Measurements from ENCODE around the gene TRPV5. TPM values are rescaled to one million over a fixed set of nuclear protein-coding genes. Genes with fewer than 3 reads are reported as not detected.

Gene TRPV5
- total and polyA plus RNA-seq, 7 experiments from 2014 or later = not detected

Other genes with a start within 250 kb of the TRPV5 start
- gene PRSS1, start 184.3 kb downstream of the TRPV5 start, total RNA-seq = not detected
- not detected for gene PRSS1, start 184.3 kb downstream of the TRPV5 start, polyA plus RNA-seq
- not detected for gene PRSS2, start 162.8 kb downstream of the TRPV5 start, total RNA-seq
- gene PRSS2, start 162.8 kb downstream of the TRPV5 start, polyA plus RNA-seq = not detected
- 100 to 1,000 TPM in 2 of 5 experiments, 10 to 100 TPM in 2, 1 to 10 TPM in 1; 9.8 to 110 (median 78.8) TPM for gene EPHB6, start 78.7 kb downstream of the TRPV5 start, total RNA-seq
- 10 to 100 TPM; 36.9 to 55.6 TPM for gene EPHB6, start 78.7 kb downstream of the TRPV5 start, polyA plus RNA-seq
- under 1 TPM in 1 of 5 experiments, not detected in 4; 0.05 TPM for gene TRPV6, start 48.0 kb downstream of the TRPV5 start, total RNA-seq
- not detected for gene TRPV6, start 48.0 kb downstream of the TRPV5 start, polyA plus RNA-seq
- gene LLCFC1, start 5.7 kb upstream of the TRPV5 start, total RNA-seq = under 1 TPM in 1 of 5 experiments, not detected in 4; 0.76 TPM
- gene LLCFC1, start 5.7 kb upstream of the TRPV5 start, polyA plus RNA-seq = not detected
- gene KEL, start 28.6 kb upstream of the TRPV5 start, total RNA-seq = 1 to 10 TPM in 1 of 5 experiments, under 1 TPM in 3, not detected in 1; 0.11 to 1.5 (median 0.33) TPM
- under 1 TPM in 1 of 2 donors, not detected in 1; 0.21 TPM for gene KEL, start 28.6 kb upstream of the TRPV5 start, polyA plus RNA-seq
- gene OR9A2, start 93.4 kb upstream of the TRPV5 start, total RNA-seq = not detected
- not detected for gene OR9A2, start 93.4 kb upstream of the TRPV5 start, polyA plus RNA-seq
- gene OR6V1, start 118.6 kb upstream of the TRPV5 start, total RNA-seq = not detected
- gene OR6V1, start 118.6 kb upstream of the TRPV5 start, polyA plus RNA-seq = not detected
- gene PIP, start 198.3 kb upstream of the TRPV5 start, total RNA-seq = not detected
- gene PIP, start 198.3 kb upstream of the TRPV5 start, polyA plus RNA-seq = not detected
- not detected for gene TAS2R39, start 249.7 kb upstream of the TRPV5 start, total RNA-seq
- gene TAS2R39, start 249.7 kb upstream of the TRPV5 start, polyA plus RNA-seq = not detected